ENCODE results near the gene GGN.

DNA sequence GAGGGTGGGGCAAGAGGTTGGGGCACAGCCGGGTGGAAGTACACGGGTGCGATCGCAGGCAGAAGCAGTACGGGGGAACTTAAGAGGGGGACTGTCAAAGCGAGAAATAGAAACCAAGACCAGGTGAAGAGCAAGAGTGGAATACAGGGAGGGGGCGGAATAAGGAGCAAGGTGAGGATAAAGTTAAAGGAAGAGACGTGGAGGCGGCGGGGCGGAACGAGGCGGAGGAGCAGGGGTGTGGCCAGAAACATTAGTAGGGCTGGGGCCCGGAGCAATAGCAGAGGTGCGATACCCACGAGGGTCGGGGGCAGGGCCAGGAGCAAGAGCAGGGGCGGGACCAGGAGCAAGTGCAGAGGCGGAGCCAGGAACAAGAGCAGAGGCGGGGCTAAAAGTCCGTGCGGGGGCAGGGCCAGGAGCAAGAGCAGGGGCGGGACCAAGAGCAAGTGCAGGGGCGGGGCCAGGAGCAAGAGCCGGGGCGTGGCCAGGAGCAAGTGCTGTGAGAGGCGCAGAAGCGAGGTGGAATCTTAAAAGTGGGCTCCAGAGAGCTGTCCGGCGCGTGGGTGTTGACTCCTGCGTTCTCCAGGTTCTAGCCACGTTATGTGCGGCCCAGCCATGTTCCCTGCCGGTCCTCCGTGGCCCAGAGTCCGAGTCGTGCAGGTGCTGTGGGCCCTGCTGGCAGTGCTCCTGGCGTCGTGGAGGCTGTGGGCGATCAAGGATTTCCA lies 51.0 kb downstream of the GGN start:
- TF ChIP-seq POLR2AphosphoS5 (IDR thresholded peaks at IDR 0.05; ENCODE audit: low read depth, low read length) (no peak), POLR2A (IDR thresholded peaks at IDR 0.05; ENCODE audit: low read depth, low read length) (no peak)
